ENCODE data around the gene DCLK1.

- TF ChIP-seq CTCF (IDR thresholded peaks at IDR 0.05) (no peak), POLR2A (IDR thresholded peaks at IDR 0.05) (no peak)
These were observed 216.5 kb downstream of the DCLK1 start for GRCh38 chr13:35914662-35915061.

All from vagina (tissue), 2 donors.